K562 (cell line): ENCODE measurements around the gene JDP2. TPM values are rescaled to one million over a fixed set of nuclear protein-coding genes. Genes with fewer than 3 reads are reported as not detected.

Experiments
- ATF2 ChIP-seq: sonication (generic); formaldehyde crosslinking; IDR thresholded peaks from 2 replicates; pipeline ENCODE4 v1.8.1; 2022; ENCODE audit warnings: missing genetic modification reagents
- ATF6 ChIP-seq: sonication (generic); formaldehyde crosslinking; IDR thresholded peaks from 2 replicates; pipeline ENCODE4 v1.4.0; 2020; ENCODE audit warnings: mild to moderate bottlenecking, missing genetic modification reagents
- CBX2 ChIP-seq: fragments of 200-600 bp; sonication (generic); IDR thresholded peaks from one replicate; pipeline ENCODE4 v1.6.1; 2012; ENCODE audit warnings: mild to moderate bottlenecking, low read length, inconsistent platforms; ENCODE audit not compliant: insufficient read depth, poor library complexity, severe bottlenecking
- DEAF1 ChIP-seq: fragments of 450-650 bp; formaldehyde crosslinking; IDR thresholded peaks from 2 replicates; pipeline ENCODE4 v1.4.0; 2020; ENCODE audit warnings: mild to moderate bottlenecking, moderate library complexity
- GATAD2A ChIP-seq: fragments of 450-650 bp; IDR thresholded peaks from 2 replicates; pipeline ENCODE4 v1.6.1; 2017
- HEY1 ChIP-seq: fragments of 250-450 bp; sonication (Bioruptor Pico); IDR thresholded peaks from 2 replicates; pipeline ENCODE4 v1.5.0; 2020; ENCODE audit warnings: mild to moderate bottlenecking, moderate library complexity, borderline replicate concordance
- PRPF4 ChIP-seq: fragments of 200-400 bp; formaldehyde crosslinking; IDR thresholded peaks from one replicate; pipeline ENCODE4 v1.6.1; 2017; ENCODE audit warnings: low read length, low read depth, mild to moderate bottlenecking; ENCODE audit not compliant: insufficient read depth, poor library complexity, severe bottlenecking
- RBBP5 ChIP-seq: fragments of 200-600 bp; sonication (generic); IDR thresholded peaks from 2 replicates; pipeline ENCODE4 v1.6.1; 2012; ENCODE audit warnings: borderline replicate concordance, mild to moderate bottlenecking, low read length, control low read depth, inconsistent platforms; ENCODE audit not compliant: insufficient read depth, poor library complexity, severe bottlenecking
- TFE3 ChIP-seq: fragments of 450-650 bp; formaldehyde crosslinking; IDR thresholded peaks from 2 replicates; pipeline ENCODE4 v1.4.0; 2020; ENCODE audit warnings: mild to moderate bottlenecking, mixed read lengths
- ZC3H8 ChIP-seq: fragments of 450-650 bp; IDR thresholded peaks from 2 replicates; pipeline ENCODE4 v1.6.1; 2017
- ZNF655 ChIP-seq: fragments of 250-450 bp; sonication (Bioruptor Pico); IDR thresholded peaks from 2 replicates; pipeline ENCODE4 v1.5.0; 2021
- polyA plus RNA-seq, 8 experiments: library from polyadenylated mRNA; depleted of rRNA in 4 of 8; stranded (reverse) in 5 of 8; unstranded in 3 of 8; fragments of >200 nt; fragmentation: Nextera tagmentation in 2 of 8; fragmentation: Illumina TruSeq in 1 of 8; extraction: Ambion mirVana in 2 of 8; extraction: Trizol in 1 of 8; gene quantifications; 2 replicates each; pipeline versions ENCODE4 v1.2.1 to v1.2.3, GENCODE V29; 2011 to 2014; ENCODE audit warnings: inconsistent platforms in 1 of 8, missing spikeins in 1 of 8
- total RNA-seq, 7 experiments: library from RNA; depleted of rRNA in 6 of 7; stranded (reverse); fragments of >200 nt in 6 of 7; fragmentation: Illumina TruSeq in 2 of 7; extraction: Trizol in 2 of 7; gene quantifications; 2 replicates each; pipeline versions ENCODE4 v1.2.1 to v1.2.3, GENCODE V29; 2011 to 2021; ENCODE audit warnings: low replicate concordance in 1 of 7

The JDP2 gene
- total and polyA plus RNA-seq, 9 of the 15 experiments (the other 6 are each of a cell fraction or from before 2014, with no cell fraction given), result 0.27 to 13.8 (median 3.1) TPM

GRCh38 chr14:75445236-75445635 lies 17.4 kb downstream of the JDP2 start (continued):
- no peak for TF ChIP-seq TFE3 (CRISPR knock-in tag)
- TF ChIP-seq CBX2, result no peak
- TF ChIP-seq DEAF1 (CRISPR knock-in tag), result no peak
- TF ChIP-seq ZNF655, result no peak
- no peak for TF ChIP-seq ATF6 (CRISPR knock-in tag)
- no peak for TF ChIP-seq ZC3H8
- no peak for TF ChIP-seq ATF2 (CRISPR knock-in tag)
- no peak for TF ChIP-seq HEY1
- no peak for TF ChIP-seq RBBP5
- TF ChIP-seq PRPF4, result no peak
- no peak for TF ChIP-seq GATAD2A
- TF ChIP-seq, all 486 proteins: peak for 0
